ENCODE measurements around the gene UHRF2.
A peak's percentile ranks its signal among the peaks of the same experiment; 100 is the strongest.

DNA sequence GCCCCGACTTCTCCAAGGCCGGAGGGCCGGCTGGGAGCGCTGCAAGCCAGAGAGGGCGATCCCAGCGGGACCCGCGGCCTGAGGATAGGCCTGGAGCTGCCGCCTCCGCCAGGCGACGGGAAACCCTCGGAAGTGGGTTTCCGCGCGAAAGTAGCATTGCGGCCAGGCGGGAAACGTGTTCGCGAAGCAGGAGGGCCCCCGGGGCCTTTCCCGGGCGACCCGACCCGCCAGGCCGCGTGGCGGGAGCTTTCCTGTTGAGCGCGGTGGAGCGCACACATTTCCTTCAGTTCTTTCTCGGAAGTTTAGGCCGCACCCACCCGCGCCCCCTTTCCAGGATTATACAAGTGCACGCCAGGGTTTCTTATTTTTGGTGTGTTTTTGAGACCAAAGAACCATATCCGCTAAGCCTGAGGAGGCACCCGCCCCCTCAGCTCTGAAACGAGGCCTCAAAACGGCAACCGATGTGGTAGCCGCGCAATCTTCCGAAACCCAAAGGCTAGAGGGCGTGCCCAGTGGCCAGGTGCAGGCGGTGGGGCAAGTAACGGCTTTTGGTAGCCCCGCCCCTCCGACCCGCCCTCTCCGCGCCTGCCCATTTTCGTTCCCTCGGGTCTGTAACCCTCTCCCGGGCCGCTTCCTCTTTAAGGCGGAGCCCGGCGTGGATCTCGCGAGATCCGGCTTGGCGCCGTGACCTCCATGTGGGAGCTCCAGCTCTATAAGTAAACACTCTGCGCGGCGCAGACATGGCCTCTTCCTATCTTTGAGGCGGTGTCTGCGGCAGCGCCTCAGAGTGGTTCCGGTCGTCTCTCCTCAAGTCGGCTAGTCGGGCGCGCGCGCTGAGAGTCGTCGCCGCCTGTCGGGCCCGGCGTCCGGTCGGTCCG lies at the start of gene UHRF2:
- TF ChIP-seq EZH2 (IDR thresholded peaks at IDR 0.05) = no peak
- no peak for TF ChIP-seq CTCF (IDR thresholded peaks at IDR 0.05 in 2 of 3, conservative IDR thresholded peaks at IDR 0.05 in 1 of 3; ENCODE audit: borderline replicate concordance in 1 of 3, insufficient read depth in 1 of 3, low read depth in 2 of 3, low read length in 2 of 3)
- peak; percentile 90 for TF ChIP-seq POLR2AphosphoS5 (IDR thresholded peaks at IDR 0.05; ENCODE audit: low read depth, low read length)
- peak; percentile 50 for TF ChIP-seq POLR2A (IDR thresholded peaks at IDR 0.05; ENCODE audit: borderline replicate concordance, extremely low read depth, insufficient read depth, insufficient read length)
- TF ChIP-seq SP1 (IDR thresholded peaks at IDR 0.05; ENCODE audit: low read depth) = peak; percentile 77
- peak; percentile 56; the same call in 1 of the 2 replicates for TF ChIP-seq CBX3 (IDR thresholded peaks at IDR 0.05; ENCODE audit: low read depth)
- TF ChIP-seq CEBPB (IDR thresholded peaks at IDR 0.05; ENCODE audit: low read depth) = no peak
- TF ChIP-seq TCF7L2 (IDR thresholded peaks at IDR 0.05; ENCODE audit: borderline replicate concordance, extremely low read depth, insufficient read depth, insufficient read length) = no peak
